Peyer's patch (tissue), 4 donors: ENCODE data around the gene CCDC6. TPM values are rescaled to one million over a fixed set of nuclear protein-coding genes. Genes with fewer than 3 reads are reported as not detected.

Source experiments
- DNase-seq, 3 donors: peaks; one replicate each; pipeline ENCODE4 v3.0.0-alpha.2; 2017 to 2019
- H3K27ac ChIP-seq, 4 donors: fragments of 200-600 bp; sonication (generic); one replicate each; pipeline ENCODE4 v1.5.1; 2016 to 2019
- H3K27me3 ChIP-seq, 2 donors: fragments of 200-600 bp; sonication (generic); one replicate each; pipeline ENCODE4 v1.5.1; 2019
- H3K36me3 ChIP-seq, 3 donors: fragments of 200-600 bp; sonication (generic); one replicate each; pipeline ENCODE4 v1.5.1; 2016 to 2019
- H3K4me1 ChIP-seq, 4 donors: fragments of 200-600 bp; sonication (generic); one replicate each; pipeline ENCODE4 v1.5.1; 2016 to 2019
- H3K4me3 ChIP-seq, 4 donors: fragments of 200-600 bp; sonication (generic); 1 replicate in 3 of 4; 2 replicates in 1 of 4; pipeline ENCODE4 v1.5.1; 2016 to 2019; ENCODE audit warnings: mild to moderate bottlenecking in 1 of 4
- H3K9me3 ChIP-seq, 4 donors: fragments of 200-600 bp; sonication (generic); one replicate each; pipeline ENCODE4 v1.5.1; 2016 to 2019; ENCODE audit warnings: mild to moderate bottlenecking in 1 of 4
- CTCF ChIP-seq, 6 experiments: fragments of 450-650 bp in 4 of 6; fragments of 200-600 bp in 2 of 6; sonication (generic) in 1 of 6; IDR thresholded peaks; one replicate each; pipeline ENCODE4 v1.5.1; 2017 to 2019; ENCODE audit warnings: antibody characterized with exemption in 6 of 6, mild to moderate bottlenecking in 3 of 6, moderate library complexity in 1 of 6
- POLR2A ChIP-seq, 2 donors: fragments of 450-650 bp; IDR thresholded peaks; one replicate each; pipeline ENCODE4 v1.5.1; 2017; ENCODE audit warnings: antibody characterized with exemption in 2 of 2, mild to moderate bottlenecking in 2 of 2, moderate library complexity in 2 of 2
- total RNA-seq, 4 donors: library from RNA; depleted of rRNA; stranded (reverse); fragments of >200 nt; gene quantifications; one replicate each; pipeline ENCODE4 v1.1.0, GENCODE V29; 2016

Gene CCDC6
- total RNA-seq, 4 donors from 2014 or later, result 41.8 to 49.6 (median 48.6) TPM

GRCh38 chr10:59825932-59826331 is 80.4 kb downstream of the CCDC6 start:
- H3K9me3 ChIP-seq, result no peaks in the 10 kb centered on the region
- DNase-seq, result no peak
- TF ChIP-seq CTCF (IDR thresholded peaks at IDR 0.05) (no peak), POLR2A (IDR thresholded peaks at IDR 0.05) (no peak)

GRCh38 chr10:59823751-59824150 is 82.6 kb downstream of the CCDC6 start:
- Histone ChIP-seq H3K36me3 (no peaks in the 10 kb centered on the region), H3K4me3 (no peak overlapping the region), H3K4me1 (peaks cover 0 to 4% (median 0%) of the 10 kb centered on the region in 4 donors), H3K27ac (no peak overlapping the region), H3K9me3 (no peaks in the 10 kb centered on the region), H3K27me3 (no peaks in the 10 kb centered on the region)
- TF ChIP-seq CTCF (IDR thresholded peaks at IDR 0.05), result no peak
- TF ChIP-seq POLR2A (IDR thresholded peaks at IDR 0.05), result no peak
- no peak for DNase-seq

More at GRCh38 chr10:59825932-59826331, 80.4 kb downstream of the CCDC6 start:
- Histone ChIP-seq H3K4me1 (no peaks in the 10 kb centered on the region), H3K27me3 (no peaks in the 10 kb centered on the region), H3K27ac (no peak overlapping the region), H3K4me3 (no peak overlapping the region), H3K36me3 (peaks cover 0 to 2% (median 0%) of the 10 kb centered on the region in 3 donors)

GRCh38 chr10:59823111-59823510 is 83.2 kb downstream of the CCDC6 start:
- H3K4me3 ChIP-seq, result no peak overlapping the region
- no peaks in the 10 kb centered on the region for H3K36me3 ChIP-seq
- no peaks in the 10 kb centered on the region for H3K27me3 ChIP-seq
- no peak for DNase-seq
- no peak for TF ChIP-seq POLR2A (IDR thresholded peaks at IDR 0.05)
- peaks cover 0 to 4% (median 0%) of the 10 kb centered on the region in 4 donors for H3K4me1 ChIP-seq
- no peaks in the 10 kb centered on the region for H3K9me3 ChIP-seq
- no peak overlapping the region for H3K27ac ChIP-seq

GRCh38 chr10:59820471-59820870 is 85.9 kb downstream of the CCDC6 start:
- H3K27me3 ChIP-seq, result no peaks in the 10 kb centered on the region
- H3K9me3 ChIP-seq, result no peaks in the 10 kb centered on the region
- H3K36me3 ChIP-seq, result no peaks in the 10 kb centered on the region
- no peak overlapping the region for H3K4me3 ChIP-seq
- H3K27ac ChIP-seq, result no peak overlapping the region
- peaks cover 0 to 4% (median 0%) of the 10 kb centered on the region in 4 donors for H3K4me1 ChIP-seq
- TF ChIP-seq POLR2A (IDR thresholded peaks at IDR 0.05) (no peak), CTCF (IDR thresholded peaks at IDR 0.05) (no peak)
- DNase-seq, result no peak

- Histone ChIP-seq H3K4me1 (peaks cover 0 to 4% (median 0%) of the 10 kb centered on the region in 4 donors), H3K4me3 (no peak overlapping the region), H3K27me3 (no peaks in the 10 kb centered on the region), H3K27ac (no peak overlapping the region), H3K36me3 (no peaks in the 10 kb centered on the region), H3K9me3 (no peaks in the 10 kb centered on the region)
- no peak for DNase-seq
- TF ChIP-seq POLR2A (IDR thresholded peaks at IDR 0.05) (no peak), CTCF (IDR thresholded peaks at IDR 0.05) (no peak)
These were observed 86.7 kb downstream of the CCDC6 start for GRCh38 chr10:59819683-59820082.

GRCh38 chr10:59819265-59819664 is 87.1 kb downstream of the CCDC6 start:
- no peak for DNase-seq
- H3K4me3 ChIP-seq, result no peak overlapping the region

More at GRCh38 chr10:59819265-59819664, 87.1 kb downstream of the CCDC6 start:
- no peak overlapping the region for H3K27ac ChIP-seq
- TF ChIP-seq POLR2A (IDR thresholded peaks at IDR 0.05), result no peak
- no peak for TF ChIP-seq CTCF (IDR thresholded peaks at IDR 0.05)
- no peaks in the 10 kb centered on the region for H3K9me3 ChIP-seq
- peaks cover 0 to 4% (median 0%) of the 10 kb centered on the region in 4 donors for H3K4me1 ChIP-seq
- H3K27me3 ChIP-seq, result no peaks in the 10 kb centered on the region
- no peaks in the 10 kb centered on the region for H3K36me3 ChIP-seq
